Fibroblast of lung (primary cell): ENCODE measurements around the gene JKAMP.

Experiments
- EZH2 ChIP-seq: IDR thresholded peaks from 2 replicates; pipeline ENCODE4 v1.5.1; 2012; ENCODE audit warnings: low read length, control low read depth, mild to moderate bottlenecking; ENCODE audit errors: missing control alignments
- TF ChIP-seq, protein P1 (sequence below), 2 donors: IDR thresholded peaks in 1 of 2; conservative IDR thresholded peaks in 1 of 2; 1 replicate in 1 of 2; 2 replicates in 1 of 2; pipeline ENCODE4 v1.5.1; 2011 to 2012; ENCODE audit warnings: low read length in 2 of 2, control low read depth in 1 of 2, inconsistent platforms in 1 of 2, low read depth in 1 of 2, mild to moderate bottlenecking in 1 of 2

DNA sequence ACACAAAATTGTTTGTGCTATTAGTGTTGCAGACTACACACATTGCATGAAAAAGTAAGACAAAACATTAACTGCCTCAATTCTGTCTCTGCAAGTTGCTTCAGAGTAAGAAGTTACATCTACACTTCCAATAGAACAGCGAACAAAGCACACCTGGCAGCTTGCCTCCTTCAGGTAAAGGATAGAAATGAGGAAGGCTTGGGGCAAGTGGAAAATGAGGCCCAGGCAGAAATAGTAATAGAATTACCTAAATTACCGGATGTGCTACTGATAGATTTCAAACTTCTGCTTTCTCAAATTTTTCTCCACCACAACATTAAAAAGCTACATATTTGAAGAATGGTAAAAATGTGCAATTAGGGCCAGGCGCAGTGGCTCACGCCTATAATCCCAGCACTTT is 54.6 kb downstream of the JKAMP start:
- no peak for TF ChIP-seq EZH2
- TF ChIP-seq, protein P1, sequence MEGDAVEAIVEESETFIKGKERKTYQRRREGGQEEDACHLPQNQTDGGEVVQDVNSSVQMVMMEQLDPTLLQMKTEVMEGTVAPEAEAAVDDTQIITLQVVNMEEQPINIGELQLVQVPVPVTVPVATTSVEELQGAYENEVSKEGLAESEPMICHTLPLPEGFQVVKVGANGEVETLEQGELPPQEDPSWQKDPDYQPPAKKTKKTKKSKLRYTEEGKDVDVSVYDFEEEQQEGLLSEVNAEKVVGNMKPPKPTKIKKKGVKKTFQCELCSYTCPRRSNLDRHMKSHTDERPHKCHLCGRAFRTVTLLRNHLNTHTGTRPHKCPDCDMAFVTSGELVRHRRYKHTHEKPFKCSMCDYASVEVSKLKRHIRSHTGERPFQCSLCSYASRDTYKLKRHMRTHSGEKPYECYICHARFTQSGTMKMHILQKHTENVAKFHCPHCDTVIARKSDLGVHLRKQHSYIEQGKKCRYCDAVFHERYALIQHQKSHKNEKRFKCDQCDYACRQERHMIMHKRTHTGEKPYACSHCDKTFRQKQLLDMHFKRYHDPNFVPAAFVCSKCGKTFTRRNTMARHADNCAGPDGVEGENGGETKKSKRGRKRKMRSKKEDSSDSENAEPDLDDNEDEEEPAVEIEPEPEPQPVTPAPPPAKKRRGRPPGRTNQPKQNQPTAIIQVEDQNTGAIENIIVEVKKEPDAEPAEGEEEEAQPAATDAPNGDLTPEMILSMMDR (conservative IDR thresholded peaks at IDR 0.05 in 1 of 2, IDR thresholded peaks at IDR 0.05 in 1 of 2; ENCODE audit: low read depth in 1 of 2, low read length in 2 of 2), result no peak
